A549 (cell line): ENCODE measurements around the gene FAM13A. TPM values are rescaled to one million over a fixed set of nuclear protein-coding genes. Genes with fewer than 3 reads are reported as not detected.

Source experiments
- polyA plus RNA-seq, 4 experiments: library from polyadenylated mRNA; depleted of rRNA in 3 of 4; stranded (reverse); fragments of >200 nt; fragmentation: RNase III in 1 of 4; extraction: RNeasy Plus Mini Kit Qiagen cat#74134 plus additional on column Dnase treatment in 1 of 4; gene quantifications; 2 replicates in 3 of 4; 3 replicates in 1 of 4; pipeline ENCODE4 v1.2.3, GENCODE V29; 2011 to 2017
- small RNA-seq, 6 experiments: library from RNA; depleted of rRNA; stranded (forward); fragments of <200 nt; gene quantifications; one replicate each; pipeline ENCODE3, GENCODE V24; 2012

Gene FAM13A
- polyA plus RNA-seq, 2 of the 4 experiments (the other 2 are of a cell fraction) = 6.5 to 22.0 TPM

Small RNA genes within 50 kb of the gene (small RNA-seq; reads per million reads assigned to genes)
- gene RF02115 (0 reads per million in 6 experiments), gene RNU6-33P (0 to 32.3 (median 2.5) reads per million in 6 experiments)

Other genes starting within 250 kb of the FAM13A start
- gene TIGD2, start 54.3 kb upstream of the FAM13A start, polyA plus RNA-seq (2011; rRNA removed) = 8.8 and 10.7 TPM in 2 replicates
- 6.6 to 7.5 TPM (median 7.2 TPM) in 3 replicates for gene TIGD2, start 54.3 kb upstream of the FAM13A start, polyA plus RNA-seq (2017; fragmentation: RNase III; extraction: RNeasy Plus Mini Kit Qiagen cat#74134 plus additional on column Dnase treatment)